HCT116 (cell line): ENCODE results near the gene PLEKHO1.

Experiments used
- CEBPB ChIP-seq: IDR thresholded peaks from 2 replicates; pipeline ENCODE4 v1.6.1; 2012; ENCODE audit warnings: low read depth
- CTCF ChIP-seq, 3 experiments: fragments of 200-600 bp in 1 of 3; sonication (generic) in 1 of 3; IDR thresholded peaks in 2 of 3; conservative IDR thresholded peaks in 1 of 3; 2 replicates each; pipeline ENCODE4 v1.5.1; 2012 to 2017; ENCODE audit warnings: low read depth in 2 of 3, low read length in 2 of 3, antibody characterized with exemption in 1 of 3, borderline replicate concordance in 1 of 3, control low read depth in 1 of 3, mild to moderate bottlenecking in 1 of 3, mixed read lengths in 1 of 3, mixed run types in 1 of 3, moderate library complexity in 1 of 3; ENCODE audit not compliant: insufficient read depth in 1 of 3
- EZH2 ChIP-seq: fragments of 200-600 bp; sonication (generic); IDR thresholded peaks from 2 replicates; pipeline ENCODE4 v1.6.1; 2017; ENCODE audit warnings: antibody characterized with exemption, mixed run types
- POLR2A ChIP-seq: IDR thresholded peaks from 2 replicates; pipeline ENCODE4 v1.7.0; 2011; ENCODE audit warnings: borderline replicate concordance; ENCODE audit not compliant: insufficient read depth, insufficient read length; ENCODE audit errors: extremely low read depth
- SIN3A ChIP-seq: IDR thresholded peaks from 2 replicates; pipeline ENCODE4 v1.6.1; 2012; ENCODE audit warnings: low read depth
- SP1 ChIP-seq: IDR thresholded peaks from 2 replicates; pipeline ENCODE4 v1.6.1; 2012; ENCODE audit warnings: low read depth

- TF ChIP-seq POLR2A: no peak
- TF ChIP-seq CEBPB: no peak
- TF ChIP-seq SIN3A: no peak
- TF ChIP-seq EZH2: no peak
- no peak; a peak in 1 of 6 replicates for TF ChIP-seq CTCF (IDR thresholded peaks at IDR 0.05 in 2 of 3, conservative IDR thresholded peaks at IDR 0.05 in 1 of 3; ENCODE audit: borderline replicate concordance in 1 of 3, insufficient read depth in 1 of 3, low read depth in 2 of 3, low read length in 2 of 3)
- TF ChIP-seq SP1: no peak
These were observed 37.8 kb downstream of the PLEKHO1 start for GRCh38 chr1:150187560-150187931.
